B cell (primary cell): ENCODE data around the gene JUND. TPM values are rescaled to one million over a fixed set of nuclear protein-coding genes. Genes with fewer than 3 reads are reported as not detected.

Experiments used
- ATAC-seq: fragments of 200-7000 bp; cut with Tn5 transposase; one replicate; pipeline ENCODE4 v1.10.0; 2021; ENCODE audit warnings: low read depth, mild to moderate bottlenecking, moderate number of reproducible peaks, moderate library complexity
- CTCF ChIA-PET: fragments of 350-600 bp; sonication (Branson Sonifier 250); formaldehyde crosslinking; loops from one replicate; lab custom pipeline; 2021; ENCODE audit warnings: antibody characterized with exemption, inconsistent platforms; lab: Charles Lee
- POLR2A ChIA-PET: fragments of 350-600 bp; sonication (Branson Sonifier 250); formaldehyde crosslinking; loops from one replicate; lab custom pipeline; 2021; ENCODE audit warnings: antibody characterized with exemption; lab: Charles Lee
- DNase-seq: peaks from one replicate; pipeline ENCODE4 v3.0.0; 2013
- H2AFZ ChIP-seq: 2 replicates; pipeline ENCODE4 v1.6.1; 2012; ENCODE audit warnings: mild to moderate bottlenecking, low read depth, low read length; ENCODE audit not compliant: insufficient read depth, poor library complexity, severe bottlenecking
- H3K27ac ChIP-seq, 2 donors: 1 replicate in 1 of 2; 2 replicates in 1 of 2; pipeline ENCODE4 v1.5.1; 2012 to 2013; ENCODE audit warnings: low read length in 2 of 2, mild to moderate bottlenecking in 2 of 2, moderate library complexity in 1 of 2
- H3K27me3 ChIP-seq, 4 experiments: fragments of 200-600 bp in 1 of 4; sonication (generic) in 1 of 4; replicated peaks in 1 of 4; 1 replicate in 2 of 4; 2 replicates in 2 of 4; pipeline versions ENCODE4 v1.6.1 to v1.7.0; 2013 to 2016; ENCODE audit warnings: low read length in 3 of 4, mild to moderate bottlenecking in 2 of 4, mixed read lengths in 1 of 4, moderate library complexity in 1 of 4; ENCODE audit not compliant: insufficient read depth in 4 of 4, control insufficient read depth in 3 of 4; ENCODE audit errors: control extremely low read depth in 1 of 4
- H3K36me3 ChIP-seq, 2 experiments: replicated peaks in 1 of 2; 1 replicate in 1 of 2; 2 replicates in 1 of 2; pipeline versions ENCODE4 v1.6.1 to v1.7.1; 2013; ENCODE audit warnings: low read length in 1 of 2; ENCODE audit not compliant: insufficient read depth in 2 of 2, control insufficient read depth in 1 of 2; ENCODE audit errors: control extremely low read depth in 1 of 2, extremely low read depth in 1 of 2
- H3K4me1 ChIP-seq, 2 donors: fragments of 200-600 bp in 1 of 2; sonication (generic) in 1 of 2; 1 replicate in 1 of 2; 2 replicates in 1 of 2; pipeline versions ENCODE4 v1.5.1 to v1.6.1; 2013 to 2017; ENCODE audit warnings: low read length in 2 of 2; ENCODE audit not compliant: control insufficient read depth in 2 of 2, insufficient read depth in 2 of 2
- H3K4me2 ChIP-seq: replicated peaks from 2 replicates; pipeline ENCODE3; 2012; ENCODE audit warnings: mild to moderate bottlenecking, low read depth, low read length; ENCODE audit not compliant: poor library complexity, severe bottlenecking
- H3K4me3 ChIP-seq, 5 experiments: fragments of 200-600 bp in 1 of 5; sonication (generic) in 1 of 5; 1 replicate in 3 of 5; 2 replicates in 2 of 5; pipeline versions ENCODE4 v1.5.1 to v1.7.0; 2011 to 2016; ENCODE audit warnings: low read length in 4 of 5, mild to moderate bottlenecking in 4 of 5, low read depth in 2 of 5, control low read depth in 1 of 5, moderate library complexity in 1 of 5; ENCODE audit not compliant: insufficient read depth in 1 of 5; ENCODE audit errors: control extremely low read depth in 1 of 5, extremely low read depth in 1 of 5
- H3K79me2 ChIP-seq: fragments of 200-600 bp; sonication (generic); one replicate; pipeline ENCODE4 v1.6.0; 2016; ENCODE audit warnings: low read length; ENCODE audit not compliant: control insufficient read depth, insufficient read depth
- H3K9ac ChIP-seq: fragments of 200-600 bp; sonication (generic); 2 replicates; pipeline ENCODE4 v1.6.1; 2017; ENCODE audit warnings: mild to moderate bottlenecking, low read length, moderate library complexity
- H3K9me3 ChIP-seq, 3 donors: one replicate each; pipeline versions ENCODE4 v1.6.1 to v1.7.1; 2013; ENCODE audit warnings: low read length in 2 of 3; ENCODE audit not compliant: control insufficient read depth in 2 of 3, insufficient read depth in 1 of 3; ENCODE audit errors: control extremely low read depth in 1 of 3
- H4K20me1 ChIP-seq: 2 replicates; pipeline ENCODE4 v1.6.0; 2012; ENCODE audit warnings: mild to moderate bottlenecking, low read length; ENCODE audit not compliant: insufficient read depth, control insufficient read depth, poor library complexity, severe bottlenecking
- H3K27ac Mint-ChIP-seq: one replicate; pipeline ENCODE4 v1.8.0; 2021; ENCODE audit warnings: mixed read lengths
- H3K27me3 Mint-ChIP-seq: one replicate; pipeline ENCODE4 v1.8.0; 2021; ENCODE audit warnings: mixed read lengths
- H3K4me1 Mint-ChIP-seq: one replicate; pipeline ENCODE4 v1.8.0; 2021; ENCODE audit warnings: mixed read lengths
- H3K4me3 Mint-ChIP-seq: one replicate; pipeline ENCODE4 v1.8.0; 2021; ENCODE audit warnings: mixed read lengths
- H3K9me3 Mint-ChIP-seq: one replicate; pipeline ENCODE4 v1.8.0; 2022; ENCODE audit warnings: mixed read lengths; ENCODE audit not compliant: insufficient read depth
- EZH2 ChIP-seq: IDR thresholded peaks from 2 replicates; pipeline ENCODE4 v1.6.1; 2012; ENCODE audit warnings: borderline replicate concordance, low read depth, mild to moderate bottlenecking, moderate library complexity, low read length; ENCODE audit not compliant: insufficient read depth, poor library complexity, severe bottlenecking
- WGBS: methylation state at CpG from one replicate; pipeline ENCODE4 v1.1.5; 2013; ENCODE audit warnings: missing lambda C conversion rate; ENCODE audit not compliant: insufficient coverage; 5-methylcytosine and 5-hydroxymethylcytosine counted together
- intact Hi-C: fragments of 100-400 bp; cut with micrococcal nuclease; formaldehyde crosslinking; loops from one replicate; pipeline ENCODE4 v1.10.0; 2022
- polyA plus RNA-seq: library from polyadenylated mRNA; depleted of rRNA; stranded (reverse); fragments of >200 nt; gene quantifications from 2 replicates; pipeline ENCODE4 v1.2.3, GENCODE V29; 2012
- total RNA-seq, 2 donors: library from RNA; stranded (reverse); fragments of 120-200 nt in 1 of 2; gene quantifications; 1 replicate in 1 of 2; 2 replicates in 1 of 2; pipeline versions ENCODE4 v1.2.3 to v1.2.4, GENCODE V29; 2013 to 2022
- TF ChIP-seq, protein P1 (sequence below): fragments of 200-600 bp; IDR thresholded peaks from one replicate; pipeline ENCODE4 v1.8.0; 2022; ENCODE audit warnings: antibody characterized with exemption, mild to moderate bottlenecking

Gene JUND
- total and polyA plus RNA-seq, 2 donors (not counting 1 experiment from before 2014, with no cell fraction given): 628 to 5,593 TPM

DNA sequence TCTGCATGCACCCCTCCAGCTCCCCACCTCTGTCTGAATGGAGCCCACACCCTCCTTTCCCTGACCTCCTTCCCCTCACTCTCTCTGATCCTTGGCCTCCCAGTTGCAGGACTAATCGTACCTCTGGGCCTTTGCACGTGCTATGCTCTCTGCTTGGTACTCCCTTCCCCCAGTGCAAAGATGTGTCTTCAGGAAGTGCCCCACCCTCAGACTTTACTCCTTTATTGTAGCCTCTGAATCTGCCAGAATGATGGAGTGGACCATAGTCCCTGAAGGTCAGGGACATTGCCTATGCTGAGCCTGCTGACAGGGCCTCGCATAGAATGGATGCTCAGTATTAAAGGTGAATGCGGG is 1.3 kb upstream of the JUND start:
- 70% methylated on average over 4 of the region's 4 CpGs for WGBS
- Histone ChIP-seq H3K27ac (peak overlapping the region; percentile 98 to 99), H3K79me2 (peaks cover 34% of the 10 kb centered on the region), H3K27me3 (no peaks in the 10 kb centered on the region), H3K4me2 (peak overlapping the region; percentile 98), H3K4me1 (peaks cover 23 to 42% of the 10 kb centered on the region in 2 donors), H3K4me3 (peak overlapping the region in 4 of 5 experiments; percentile 60 to 82 (median 76)), H3K9me3 (no peaks in the 10 kb centered on the region), H3K9ac (peak overlapping the region; percentile 96), H3K36me3 (peaks cover 0 to 17% of the 10 kb centered on the region in 2 experiments), H2AFZ (no peak overlapping the region), H4K20me1 (peaks cover 33% of the 10 kb centered on the region)
- POLR2A ChIA-PET: interaction anchor here (1.3 to 7.2 kb wide), 6 partner anchors 9 to 47 kb away, joined by 3 to 318 read pairs (median 66); no protein-coding TSS in a partner anchor
- no peaks in the 10 kb centered on the region for H3K9me3 Mint-ChIP-seq
- peak overlapping the region; percentile 98 for H3K27ac Mint-ChIP-seq
- peaks cover 51% of the 10 kb centered on the region for H3K4me1 Mint-ChIP-seq
- peak overlapping the region; percentile 89 for H3K4me3 Mint-ChIP-seq
- no peak for TF ChIP-seq EZH2
- TF ChIP-seq, protein P1, sequence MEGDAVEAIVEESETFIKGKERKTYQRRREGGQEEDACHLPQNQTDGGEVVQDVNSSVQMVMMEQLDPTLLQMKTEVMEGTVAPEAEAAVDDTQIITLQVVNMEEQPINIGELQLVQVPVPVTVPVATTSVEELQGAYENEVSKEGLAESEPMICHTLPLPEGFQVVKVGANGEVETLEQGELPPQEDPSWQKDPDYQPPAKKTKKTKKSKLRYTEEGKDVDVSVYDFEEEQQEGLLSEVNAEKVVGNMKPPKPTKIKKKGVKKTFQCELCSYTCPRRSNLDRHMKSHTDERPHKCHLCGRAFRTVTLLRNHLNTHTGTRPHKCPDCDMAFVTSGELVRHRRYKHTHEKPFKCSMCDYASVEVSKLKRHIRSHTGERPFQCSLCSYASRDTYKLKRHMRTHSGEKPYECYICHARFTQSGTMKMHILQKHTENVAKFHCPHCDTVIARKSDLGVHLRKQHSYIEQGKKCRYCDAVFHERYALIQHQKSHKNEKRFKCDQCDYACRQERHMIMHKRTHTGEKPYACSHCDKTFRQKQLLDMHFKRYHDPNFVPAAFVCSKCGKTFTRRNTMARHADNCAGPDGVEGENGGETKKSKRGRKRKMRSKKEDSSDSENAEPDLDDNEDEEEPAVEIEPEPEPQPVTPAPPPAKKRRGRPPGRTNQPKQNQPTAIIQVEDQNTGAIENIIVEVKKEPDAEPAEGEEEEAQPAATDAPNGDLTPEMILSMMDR: no peak
- no peak for ATAC-seq
- CTCF ChIA-PET: interaction anchor here (0.6 to 6.8 kb wide), 6 partner anchors 9 to 128 kb away, joined by 3 to 259 read pairs (median 152); partner anchors contain the start of gene LSM4
- DNase-seq: peak; percentile 53
- H3K27me3 Mint-ChIP-seq: no peaks in the 10 kb centered on the region
- intact Hi-C loops: loop anchor here (1.0 kb wide), 1 partner anchor 8 kb away; no protein-coding TSS in a partner anchor
